GM12892 (cell line): ENCODE measurements around the gene NAA11.

Source experiments
- POLR2A ChIP-seq: IDR thresholded peaks from 2 replicates; pipeline ENCODE4 v1.6.1; 2011; ENCODE audit warnings: low read depth, low read length, control low read depth
- POLR2AphosphoS5 ChIP-seq: IDR thresholded peaks from 2 replicates; pipeline ENCODE4 v1.6.1; 2011; ENCODE audit warnings: low read depth, low read length, control low read depth
- TAF1 ChIP-seq: IDR thresholded peaks from 2 replicates; pipeline ENCODE4 v1.6.1; 2011; ENCODE audit warnings: low read depth, mild to moderate bottlenecking, control low read depth, low read length, borderline replicate concordance

- TF ChIP-seq POLR2AphosphoS5 (no peak), POLR2A (no peak), TAF1 (no peak)
These were observed 14.7 kb upstream of the NAA11 start for GRCh38 chr4:79340568-79340967.
